ENCODE results near the gene KIF19. TPM values are rescaled to one million over a fixed set of nuclear protein-coding genes. Genes with fewer than 3 reads are reported as not detected.

Gene KIF19
- total and polyA plus RNA-seq, 2 of the 4 experiments (the other 2 are of a cell fraction) = not detected

GRCh38 chr17:74318391-74318790 lies 7.6 kb upstream of the KIF19 start:
- Histone ChIP-seq H3K56ac (ENCODE audit: extremely low read depth, insufficient read depth, low read length) (no peak overlapping the region), H3K27me3 (ENCODE audit: control insufficient read depth, insufficient read depth, low read length) (no peaks in the 10 kb centered on the region), H4K91ac (ENCODE audit: insufficient read depth, low read depth, low read length) (no peak overlapping the region), H3K14ac (replicated peaks; ENCODE audit: low read depth, low read length) (no peak overlapping the region), H2BK20ac (ENCODE audit: low read depth, low read length) (no peak overlapping the region), H3K79me1 (ENCODE audit: low read depth in 1 of 2, low read length in 2 of 2) (no peaks in the 10 kb centered on the region), H3K36me3 (ENCODE audit: control insufficient read depth, insufficient read depth, low read length) (no peaks in the 10 kb centered on the region), H4K20me1 (ENCODE audit: insufficient read depth, low read length) (no peaks in the 10 kb centered on the region), H2BK5ac (ENCODE audit: low read depth, low read length, poor library complexity, severe bottlenecking) (no peak overlapping the region), H2BK120ac (ENCODE audit: low read depth, low read length) (no peak overlapping the region), H3K27ac (ENCODE audit: insufficient read depth, low read length) (no peak overlapping the region), H3K4me2 (ENCODE audit: low read depth, low read length) (no peak overlapping the region), H2AK5ac (ENCODE audit: low read depth, low read length) (no peak overlapping the region), H4K8ac (ENCODE audit: low read depth in 2 of 2, low read length in 2 of 2) (no peak overlapping the region), H3K4me1 (ENCODE audit: control insufficient read depth, insufficient read depth, low read length) (no peaks in the 10 kb centered on the region), H4K5ac (ENCODE audit: low read depth, low read length) (no peak overlapping the region), H2BK15ac (ENCODE audit: low read depth, low read length) (no peak overlapping the region), H3K9ac (ENCODE audit: low read depth, low read length) (no peak overlapping the region), H3K18ac (ENCODE audit: low read depth, low read length) (no peak overlapping the region), H2AFZ (replicated peaks; ENCODE audit: low read length, poor library complexity) (no peak overlapping the region), H3K23ac (ENCODE audit: low read depth, low read length) (no peak overlapping the region), H3K9me3 (ENCODE audit: control insufficient read depth, insufficient read depth, low read length) (peaks cover 21% of the 10 kb centered on the region), H2AK9ac (replicated peaks; ENCODE audit: low read depth, low read length, poor library complexity) (no peak overlapping the region), H3K4ac (ENCODE audit: low read depth, low read length) (no peak overlapping the region), H3K9me1 (ENCODE audit: insufficient read depth, low read length) (no peaks in the 10 kb centered on the region), H3K4me3 (ENCODE audit: insufficient read depth, low read depth, low read length) (no peak overlapping the region)
- POLR2A ChIA-PET (ENCODE audit: unreplicated experiment) = no interaction called here
- dilution Hi-C loops (cut with HindIII; ENCODE audit: low sequenced_read_pairs, unreplicated experiment) = no loop called here
- in situ Hi-C loops (cut with MboI; ENCODE audit: low sequenced_read_pairs) = no loop called here
- no peak for TF ChIP-seq FOS (IDR thresholded peaks at IDR 0.05; ENCODE audit: low read depth, low read length)
- TF ChIP-seq, protein P1, sequence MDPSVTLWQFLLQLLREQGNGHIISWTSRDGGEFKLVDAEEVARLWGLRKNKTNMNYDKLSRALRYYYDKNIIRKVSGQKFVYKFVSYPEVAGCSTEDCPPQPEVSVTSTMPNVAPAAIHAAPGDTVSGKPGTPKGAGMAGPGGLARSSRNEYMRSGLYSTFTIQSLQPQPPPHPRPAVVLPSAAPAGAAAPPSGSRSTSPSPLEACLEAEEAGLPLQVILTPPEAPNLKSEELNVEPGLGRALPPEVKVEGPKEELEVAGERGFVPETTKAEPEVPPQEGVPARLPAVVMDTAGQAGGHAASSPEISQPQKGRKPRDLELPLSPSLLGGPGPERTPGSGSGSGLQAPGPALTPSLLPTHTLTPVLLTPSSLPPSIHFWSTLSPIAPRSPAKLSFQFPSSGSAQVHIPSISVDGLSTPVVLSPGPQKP (IDR thresholded peaks at IDR 0.05; ENCODE audit: borderline replicate concordance, low read depth, low read length) = no peak
- TF ChIP-seq SMC3 (IDR thresholded peaks at IDR 0.05; ENCODE audit: low read depth, low read length) = no peak
- TF ChIP-seq MXI1 (IDR thresholded peaks at IDR 0.05; ENCODE audit: borderline replicate concordance, low read depth, low read length) = no peak
- TF ChIP-seq RAD21 (IDR thresholded peaks at IDR 0.05; ENCODE audit: low read length) = no peak
- TF ChIP-seq MAFK (IDR thresholded peaks at IDR 0.05; ENCODE audit: low read depth, low read length) = no peak
- no peak for TF ChIP-seq RCOR1 (IDR thresholded peaks at IDR 0.05; ENCODE audit: insufficient replicate concordance, low read length)
- TF ChIP-seq CHD1 (IDR thresholded peaks at IDR 0.05; ENCODE audit: low read depth, low read length) = no peak
- TF ChIP-seq BHLHE40 (IDR thresholded peaks at IDR 0.05; ENCODE audit: low read depth, low read length) = no peak
- no peak for TF ChIP-seq RFX5 (IDR thresholded peaks at IDR 0.05; ENCODE audit: low read depth, low read length)
- TF ChIP-seq, protein P2, sequence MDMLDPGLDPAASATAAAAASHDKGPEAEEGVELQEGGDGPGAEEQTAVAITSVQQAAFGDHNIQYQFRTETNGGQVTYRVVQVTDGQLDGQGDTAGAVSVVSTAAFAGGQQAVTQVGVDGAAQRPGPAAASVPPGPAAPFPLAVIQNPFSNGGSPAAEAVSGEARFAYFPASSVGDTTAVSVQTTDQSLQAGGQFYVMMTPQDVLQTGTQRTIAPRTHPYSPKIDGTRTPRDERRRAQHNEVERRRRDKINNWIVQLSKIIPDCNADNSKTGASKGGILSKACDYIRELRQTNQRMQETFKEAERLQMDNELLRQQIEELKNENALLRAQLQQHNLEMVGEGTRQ (IDR thresholded peaks at IDR 0.05; ENCODE audit: low read depth, low read length) = no peak
- TF ChIP-seq CEBPB (IDR thresholded peaks at IDR 0.05; ENCODE audit: low read depth, low read length) = no peak
- no peak for TF ChIP-seq POLR2A (IDR thresholded peaks at IDR 0.05; ENCODE audit: low read depth, low read length)
- no peak for TF ChIP-seq CTCF (conservative IDR thresholded peaks at IDR 0.05; ENCODE audit: low read depth, low read length)
- no peak for TF ChIP-seq MAZ (IDR thresholded peaks at IDR 0.05; ENCODE audit: borderline replicate concordance, low read depth, low read length)
- ATAC-seq (ENCODE audit: low read depth) = no peak
- no peak for DNase-seq
- CTCF ChIA-PET = no interaction called here
- 82% methylated on average over 7 of the region's 10 CpGs; no CpG with 5 or more reads in 1 of the 2 experiments for WGBS, 2 experiments (ENCODE audit: extremely low coverage in 2 of 2, insufficient read length in 1 of 2)
- no TSS peak for BruUV-seq (replicated peaks)
- intact Hi-C loops (cut with micrococcal nuclease) = no loop called here
